ENCODE data around the gene CCDC127. TPM values are rescaled to one million over a fixed set of nuclear protein-coding genes. Genes with fewer than 3 reads are reported as not detected.

The CCDC127 gene
- total and polyA plus RNA-seq, 2 donors (not counting 3 experiments of a cell fraction or from before 2014, with no cell fraction given): 3.4 to 6.3 TPM

DNA sequence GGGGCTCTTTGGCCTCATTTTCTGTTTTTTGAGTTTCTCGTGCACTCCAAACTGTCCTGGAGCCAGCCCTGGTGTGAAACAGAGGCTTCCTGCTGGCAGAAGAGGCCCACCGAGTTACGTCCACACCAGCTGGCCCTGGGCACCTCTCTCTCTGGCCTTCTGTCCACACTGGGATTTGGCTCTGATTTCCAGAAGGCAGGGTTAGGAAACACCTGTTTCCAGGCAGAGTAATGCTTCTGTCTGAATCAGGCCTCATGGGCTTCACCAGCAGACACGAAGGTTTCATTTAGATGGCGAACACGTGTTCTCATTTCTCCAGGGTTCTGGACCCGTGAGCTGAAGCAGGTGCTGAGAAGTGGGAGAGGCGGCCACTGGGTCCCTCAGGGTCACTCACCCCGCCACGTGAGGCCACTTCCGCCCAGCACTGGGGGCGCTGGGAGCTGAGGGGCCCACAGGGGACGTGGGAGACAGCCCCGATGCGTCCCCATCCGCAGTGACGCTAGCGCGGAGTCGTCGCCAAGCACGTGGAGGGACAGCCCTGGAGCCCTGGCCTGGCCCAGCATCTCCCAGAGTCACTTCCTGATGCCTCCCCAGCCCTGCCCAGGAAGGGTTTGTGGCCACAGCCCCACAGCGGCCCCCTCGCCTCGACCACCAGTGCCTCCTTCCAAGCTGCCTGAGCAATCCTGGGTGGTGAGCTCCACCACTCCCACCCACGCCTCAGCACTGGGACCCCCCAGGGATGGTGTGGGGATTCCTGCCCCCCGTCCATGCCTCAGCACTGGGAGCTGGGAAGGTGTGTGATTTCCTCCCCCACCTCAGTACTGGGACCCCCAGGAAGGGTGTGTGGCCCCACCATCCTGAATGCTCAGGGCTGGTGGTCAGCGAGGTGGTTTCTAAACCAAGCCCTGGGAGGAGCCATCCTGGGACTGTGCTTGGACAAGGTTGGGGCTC is 31.6 kb downstream of the CCDC127 start:
- DNase-seq (ENCODE audit: low read depth, low spot score) (peak; percentile 58), FAIRE-seq (no peak)
- H3K36me3 ChIP-seq (ENCODE audit: control insufficient read depth in 2 of 2, extremely low read depth in 1 of 2, insufficient read depth in 2 of 2, low read length in 2 of 2): no peaks in the 10 kb centered on the region
- no peaks in the 10 kb centered on the region for H3K9me1 ChIP-seq (replicated peaks; ENCODE audit: control insufficient read depth, extremely low read depth, insufficient read depth, low read length)
- POLR2A ChIA-PET: no interaction called here
- no peak overlapping the region for H3K9ac ChIP-seq (replicated peaks; ENCODE audit: extremely low read depth, insufficient read depth, low read length)
- H3K79me2 ChIP-seq (ENCODE audit: control insufficient read depth, insufficient read depth, low read length): no peaks in the 10 kb centered on the region
- no TSS peak for BruUV-seq (replicated peaks)
- no peak for TF ChIP-seq EZH2 (IDR thresholded peaks at IDR 0.05; ENCODE audit: borderline replicate concordance, low read depth, low read length, severe bottlenecking)
- TF ChIP-seq JUN (IDR thresholded peaks at IDR 0.05; ENCODE audit: borderline replicate concordance, insufficient read depth, insufficient read length, low read depth): no peak
- no peak for TF ChIP-seq MAX (IDR thresholded peaks at IDR 0.05; ENCODE audit: insufficient read depth, insufficient read length)
- no peak for TF ChIP-seq FOS (IDR thresholded peaks at IDR 0.05; ENCODE audit: borderline replicate concordance, insufficient read depth, low read length)
- TF ChIP-seq CTCF (IDR thresholded peaks at IDR 0.05; ENCODE audit: extremely low read depth in 1 of 2, insufficient read depth in 1 of 2, low read depth in 1 of 2, low read length in 2 of 2): no peak
- TF ChIP-seq GATA2 (IDR thresholded peaks at IDR 0.05; ENCODE audit: insufficient read depth, insufficient read length, low read depth, low read length): no peak
- no peak for TF ChIP-seq POLR2A (IDR thresholded peaks at IDR 0.05; ENCODE audit: low read depth, low read length)
- no peak for TF ChIP-seq POLR2AphosphoS5 (IDR thresholded peaks at IDR 0.05; ENCODE audit: insufficient read depth, low read depth, low read length)
- TF ChIP-seq MYC (IDR thresholded peaks at IDR 0.05; ENCODE audit: low read depth, low read length): no peak
- no peak overlapping the region for H3K27ac ChIP-seq (ENCODE audit: insufficient read depth, low read depth, low read length)
- CTCF ChIA-PET: interaction anchor here (0.9 kb wide), 1 partner anchor 158 kb away, joined by 3 read pairs; no protein-coding TSS in a partner anchor
- dilution Hi-C loops (cut with MboI; ENCODE audit: extremely low pct_ligation_motif_present, low sequenced_read_pairs) (no loop called here), intact Hi-C loops (cut with micrococcal nuclease) (loop anchor here (5.0 kb wide), 1 partner anchor 136 kb away; the partner anchor contains the start of gene AHRR)
- H3K4me3 ChIP-seq (replicated peaks in 1 of 3; ENCODE audit: insufficient read depth in 1 of 3, low read depth in 1 of 3, low read length in 3 of 3): no peak overlapping the region
- no peak overlapping the region for H3K4me2 ChIP-seq (ENCODE audit: insufficient read depth, low read length)
- H2AFZ ChIP-seq (ENCODE audit: low read depth, low read length): no peak overlapping the region
- H3K9me3 ChIP-seq (replicated peaks; ENCODE audit: control insufficient read depth, insufficient read depth, low read length): no peaks in the 10 kb centered on the region
- peaks cover 2 to 7% of the 10 kb centered on the region in 2 experiments for H3K27me3 ChIP-seq (ENCODE audit: control insufficient read depth in 2 of 2, insufficient read depth in 2 of 2, low read length in 2 of 2)
- no peaks in the 10 kb centered on the region for H3K4me1 ChIP-seq (ENCODE audit: control insufficient read depth, extremely low read depth, insufficient read depth, low read length)
- H4K20me1 ChIP-seq (replicated peaks; ENCODE audit: control insufficient read depth, extremely low read depth, insufficient read depth, low read length): no peaks in the 10 kb centered on the region

All from endothelial cell of umbilical vein (primary cell).